ENCODE measurements around the gene SAFB. TPM values are rescaled to one million over a fixed set of nuclear protein-coding genes. Genes with fewer than 3 reads are reported as not detected.

Gene SAFB
- total and polyA plus RNA-seq, 2 of the 4 experiments (the other 2 are of a cell fraction), result 18.5 to 41.2 TPM

DNA sequence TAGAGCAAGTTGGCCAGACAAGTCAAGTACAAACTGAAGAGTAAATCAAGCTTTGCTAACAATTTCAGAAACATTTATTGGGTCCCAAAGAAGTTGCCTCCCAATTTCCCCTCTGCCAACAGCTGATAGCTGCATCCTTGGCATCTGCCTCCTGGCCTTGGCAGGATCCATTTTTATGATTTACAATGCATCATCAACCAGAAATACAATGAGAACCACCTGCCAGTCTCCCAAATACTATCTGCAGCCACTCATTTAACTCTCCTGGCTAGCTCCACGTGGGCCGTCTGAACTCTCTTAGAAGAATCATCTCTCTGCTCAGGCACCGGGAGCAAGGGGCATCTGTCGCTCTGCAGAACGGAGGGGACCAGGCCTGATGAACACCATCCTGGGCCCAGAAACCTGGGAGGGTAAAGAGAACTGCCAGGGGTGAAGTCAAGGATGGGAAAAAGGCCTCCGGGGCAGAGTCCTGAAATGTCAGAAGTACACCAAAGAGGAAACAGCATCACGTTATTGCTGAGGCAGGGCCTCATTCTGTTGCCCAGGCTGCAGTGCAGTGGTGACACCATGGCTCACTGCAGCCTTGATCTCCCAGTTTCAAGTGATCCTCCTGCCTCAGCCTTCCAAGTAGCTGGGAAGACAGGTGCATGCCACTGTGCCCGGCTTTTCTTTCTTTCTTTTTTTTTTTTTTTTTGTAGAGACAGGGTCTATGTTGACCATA, 94.5 kb downstream of the SAFB start:
- no peak for DNase-seq
- dilution Hi-C loops (cut with HindIII; ENCODE audit: low sequenced_read_pairs, unreplicated experiment), result no loop called here

More for the DNA sequence above, 94.5 kb downstream of the SAFB start:
- Histone ChIP-seq H3K27ac (ENCODE audit: insufficient read depth, low read length) (peak overlapping the region; percentile 74; the same call in 1 of the 2 replicates), H3K18ac (ENCODE audit: low read depth, low read length) (no peak overlapping the region), H2AK5ac (ENCODE audit: low read depth, low read length) (peak overlapping the region; percentile 79; the same call in 1 of the 2 replicates), H4K5ac (ENCODE audit: low read depth, low read length) (no peak overlapping the region), H3K4me2 (ENCODE audit: low read depth, low read length) (no peak overlapping the region; the same call in 1 of the 2 replicates), H3K4ac (ENCODE audit: low read depth, low read length) (peak overlapping the region; percentile 93; the same call in 1 of the 2 replicates), H2BK5ac (ENCODE audit: low read depth, low read length, poor library complexity, severe bottlenecking) (no peak overlapping the region), H3K79me1 (ENCODE audit: low read depth in 1 of 2, low read length in 2 of 2) (peaks cover 8 to 46% of the 10 kb centered on the region in 2 experiments; a peak in 3 of 4 replicates), H2AFZ (replicated peaks; ENCODE audit: low read length, poor library complexity) (no peak overlapping the region), H3K9me3 (ENCODE audit: control insufficient read depth, insufficient read depth, low read length) (no peaks in the 10 kb centered on the region), H2BK15ac (ENCODE audit: low read depth, low read length) (no peak overlapping the region), H2AK9ac (replicated peaks; ENCODE audit: low read depth, low read length, poor library complexity) (peak overlapping the region; percentile 34), H4K20me1 (ENCODE audit: insufficient read depth, low read length) (peaks cover 50% of the 10 kb centered on the region), H2BK120ac (ENCODE audit: low read depth, low read length) (no peak overlapping the region; the same call in 1 of the 2 replicates), H3K9ac (ENCODE audit: low read depth, low read length) (peak overlapping the region; percentile 18; the same call in 1 of the 2 replicates), H3K14ac (replicated peaks; ENCODE audit: low read depth, low read length) (no peak overlapping the region), H3K4me3 (ENCODE audit: insufficient read depth, low read depth, low read length) (no peak overlapping the region), H3K56ac (ENCODE audit: extremely low read depth, insufficient read depth, low read length) (no peak overlapping the region), H3K9me1 (ENCODE audit: insufficient read depth, low read length) (peaks cover 9% of the 10 kb centered on the region), H3K4me1 (ENCODE audit: control insufficient read depth, insufficient read depth, low read length) (peaks cover 4% of the 10 kb centered on the region), H3K27me3 (ENCODE audit: control insufficient read depth, insufficient read depth, low read length) (no peaks in the 10 kb centered on the region), H2BK20ac (ENCODE audit: low read depth, low read length) (no peak overlapping the region), H3K36me3 (ENCODE audit: control insufficient read depth, insufficient read depth, low read length) (peaks cover 22% of the 10 kb centered on the region), H4K8ac (ENCODE audit: low read depth in 2 of 2, low read length in 2 of 2) (no peak overlapping the region), H3K23ac (ENCODE audit: low read depth, low read length) (0 out of 2 replicates have a peak overlapping the region, but pooled peaks have one; percentile 25), H4K91ac (ENCODE audit: insufficient read depth, low read depth, low read length) (no peak overlapping the region)
- in situ Hi-C loops (cut with MboI; ENCODE audit: low sequenced_read_pairs), result no loop called here
- BruUV-seq (replicated peaks), result no TSS peak
- POLR2A ChIA-PET (ENCODE audit: unreplicated experiment), result no interaction called here
- 100% methylated on average over 1 of the region's 8 CpGs; no CpG with 5 or more reads in 1 of the 2 experiments for WGBS, 2 experiments (ENCODE audit: extremely low coverage in 2 of 2, insufficient read length in 1 of 2)
- intact Hi-C loops (cut with micrococcal nuclease), result no loop called here
- ATAC-seq (ENCODE audit: low read depth), result no peak
- CTCF ChIA-PET, result no interaction called here
- TF ChIP-seq RCOR1 (IDR thresholded peaks at IDR 0.05; ENCODE audit: insufficient replicate concordance, low read length) (no peak), MAZ (IDR thresholded peaks at IDR 0.05; ENCODE audit: borderline replicate concordance, low read depth, low read length) (no peak), RAD21 (IDR thresholded peaks at IDR 0.05; ENCODE audit: low read length) (no peak), RFX5 (IDR thresholded peaks at IDR 0.05; ENCODE audit: low read depth, low read length) (no peak), BHLHE40 (IDR thresholded peaks at IDR 0.05; ENCODE audit: low read depth, low read length) (no peak), POLR2A (IDR thresholded peaks at IDR 0.05; ENCODE audit: low read depth, low read length) (no peak), CHD1 (IDR thresholded peaks at IDR 0.05; ENCODE audit: low read depth, low read length) (no peak), SMC3 (IDR thresholded peaks at IDR 0.05; ENCODE audit: low read depth, low read length) (no peak), FOS (IDR thresholded peaks at IDR 0.05; ENCODE audit: low read depth, low read length) (no peak), CEBPB (IDR thresholded peaks at IDR 0.05; ENCODE audit: low read depth, low read length) (no peak), MXI1 (IDR thresholded peaks at IDR 0.05; ENCODE audit: borderline replicate concordance, low read depth, low read length) (no peak), NFE2L2 (IDR thresholded peaks at IDR 0.05; ENCODE audit: low read depth, low read length) (no peak)
- TF ChIP-seq, protein P1, sequence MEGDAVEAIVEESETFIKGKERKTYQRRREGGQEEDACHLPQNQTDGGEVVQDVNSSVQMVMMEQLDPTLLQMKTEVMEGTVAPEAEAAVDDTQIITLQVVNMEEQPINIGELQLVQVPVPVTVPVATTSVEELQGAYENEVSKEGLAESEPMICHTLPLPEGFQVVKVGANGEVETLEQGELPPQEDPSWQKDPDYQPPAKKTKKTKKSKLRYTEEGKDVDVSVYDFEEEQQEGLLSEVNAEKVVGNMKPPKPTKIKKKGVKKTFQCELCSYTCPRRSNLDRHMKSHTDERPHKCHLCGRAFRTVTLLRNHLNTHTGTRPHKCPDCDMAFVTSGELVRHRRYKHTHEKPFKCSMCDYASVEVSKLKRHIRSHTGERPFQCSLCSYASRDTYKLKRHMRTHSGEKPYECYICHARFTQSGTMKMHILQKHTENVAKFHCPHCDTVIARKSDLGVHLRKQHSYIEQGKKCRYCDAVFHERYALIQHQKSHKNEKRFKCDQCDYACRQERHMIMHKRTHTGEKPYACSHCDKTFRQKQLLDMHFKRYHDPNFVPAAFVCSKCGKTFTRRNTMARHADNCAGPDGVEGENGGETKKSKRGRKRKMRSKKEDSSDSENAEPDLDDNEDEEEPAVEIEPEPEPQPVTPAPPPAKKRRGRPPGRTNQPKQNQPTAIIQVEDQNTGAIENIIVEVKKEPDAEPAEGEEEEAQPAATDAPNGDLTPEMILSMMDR (conservative IDR thresholded peaks at IDR 0.05; ENCODE audit: low read depth, low read length), result no peak
- TF ChIP-seq, protein P2, sequence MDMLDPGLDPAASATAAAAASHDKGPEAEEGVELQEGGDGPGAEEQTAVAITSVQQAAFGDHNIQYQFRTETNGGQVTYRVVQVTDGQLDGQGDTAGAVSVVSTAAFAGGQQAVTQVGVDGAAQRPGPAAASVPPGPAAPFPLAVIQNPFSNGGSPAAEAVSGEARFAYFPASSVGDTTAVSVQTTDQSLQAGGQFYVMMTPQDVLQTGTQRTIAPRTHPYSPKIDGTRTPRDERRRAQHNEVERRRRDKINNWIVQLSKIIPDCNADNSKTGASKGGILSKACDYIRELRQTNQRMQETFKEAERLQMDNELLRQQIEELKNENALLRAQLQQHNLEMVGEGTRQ (IDR thresholded peaks at IDR 0.05; ENCODE audit: low read depth, low read length), result no peak
- TF ChIP-seq, protein P3, sequence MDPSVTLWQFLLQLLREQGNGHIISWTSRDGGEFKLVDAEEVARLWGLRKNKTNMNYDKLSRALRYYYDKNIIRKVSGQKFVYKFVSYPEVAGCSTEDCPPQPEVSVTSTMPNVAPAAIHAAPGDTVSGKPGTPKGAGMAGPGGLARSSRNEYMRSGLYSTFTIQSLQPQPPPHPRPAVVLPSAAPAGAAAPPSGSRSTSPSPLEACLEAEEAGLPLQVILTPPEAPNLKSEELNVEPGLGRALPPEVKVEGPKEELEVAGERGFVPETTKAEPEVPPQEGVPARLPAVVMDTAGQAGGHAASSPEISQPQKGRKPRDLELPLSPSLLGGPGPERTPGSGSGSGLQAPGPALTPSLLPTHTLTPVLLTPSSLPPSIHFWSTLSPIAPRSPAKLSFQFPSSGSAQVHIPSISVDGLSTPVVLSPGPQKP (IDR thresholded peaks at IDR 0.05; ENCODE audit: borderline replicate concordance, low read depth, low read length), result no peak
